ENCODE results near the gene PDCD5. TPM values are rescaled to one million over a fixed set of nuclear protein-coding genes. Genes with fewer than 3 reads are reported as not detected.

PDCD5 gene
- total and polyA plus RNA-seq, 4 experiments from 2014 or later, result 61.1 to 195 (median 120) TPM

GRCh38 chr19:32599258-32599657, 18.3 kb downstream of the PDCD5 start:
- Histone ChIP-seq H3K4me3 (ENCODE audit: low read length in 2 of 2) (no peak overlapping the region), H3K27ac (ENCODE audit: low read depth, low read length) (no peak overlapping the region), H3K36me3 (ENCODE audit: insufficient read depth, low read length) (peaks cover 43% of the 10 kb centered on the region), H3K4me1 (ENCODE audit: insufficient read depth, low read length) (no peaks in the 10 kb centered on the region), H3K9me3 (ENCODE audit: control insufficient read depth in 1 of 2, low read length in 2 of 2) (no peaks in the 10 kb centered on the region), H3K27me3 (ENCODE audit: insufficient read depth, low read length) (no peaks in the 10 kb centered on the region)
- intact Hi-C loops (cut with micrococcal nuclease), result loop anchor here (1.0 to 5.0 kb wide), 2 partner anchors 43 to 373 kb away; partner anchors contain the start of gene FAAP24
- H3K36me3 Mint-ChIP-seq, result peaks cover 41 to 66% of the 10 kb centered on the region in 2 donors
- peaks cover 5 to 8% (median 7%) of the 10 kb centered on the region in 4 donors for H3K4me1 Mint-ChIP-seq
- no peak overlapping the region for H3K27ac Mint-ChIP-seq
- no peaks in the 10 kb centered on the region for H3K9me3 Mint-ChIP-seq
- ChIA-PET CTCF (ENCODE audit: partially characterized antibody) (interaction anchor here (1.0 to 1.6 kb wide), 6 partner anchors 13 to 94 kb away, joined by 3 to 7 read pairs (median 4); partner anchors contain the start of gene NUDT19), POLR2A (ENCODE audit: partially characterized antibody) (no interaction called here)
- DNase-seq, result no peak
- H3K4me3 Mint-ChIP-seq, result no peak overlapping the region
- no peaks in the 10 kb centered on the region for H3K27me3 Mint-ChIP-seq

GRCh38 chr19:32599736-32600157, 18.8 kb downstream of the PDCD5 start:
- Mint-ChIP-seq H3K4me1 (peaks cover 5 to 8% (median 7%) of the 10 kb centered on the region in 4 donors), H3K27me3 (no peaks in the 10 kb centered on the region), H3K4me3 (no peak overlapping the region), H3K27ac (peak overlapping the region in 2 of 7 donors; percentile 14 to 19), H3K9me3 (no peaks in the 10 kb centered on the region), H3K36me3 (peaks cover 41 to 64% of the 10 kb centered on the region in 2 donors)
- H3K4me1 ChIP-seq (ENCODE audit: insufficient read depth, low read length), result no peaks in the 10 kb centered on the region
- CTCF ChIA-PET (ENCODE audit: partially characterized antibody), result interaction anchor here (0.8 to 1.6 kb wide), 8 partner anchors 12 to 187 kb away, joined by 3 to 7 read pairs (median 4); partner anchors contain the start of gene NUDT19
- H3K27ac ChIP-seq (ENCODE audit: low read depth, low read length), result no peak overlapping the region
- POLR2A ChIA-PET (ENCODE audit: partially characterized antibody), result interaction anchor here (1.0 kb wide), 1 partner anchor 77 kb away, joined by 4 read pairs; no protein-coding TSS in a partner anchor
- H3K36me3 ChIP-seq (ENCODE audit: insufficient read depth, low read length), result peaks cover 43% of the 10 kb centered on the region
- DNase-seq, result peak; percentile 40 to 57 (median 53)
- H3K9me3 ChIP-seq (ENCODE audit: control insufficient read depth in 1 of 2, low read length in 2 of 2), result no peaks in the 10 kb centered on the region
- H3K4me3 ChIP-seq (ENCODE audit: low read length in 2 of 2), result no peak overlapping the region
- H3K27me3 ChIP-seq (ENCODE audit: insufficient read depth, low read length), result no peaks in the 10 kb centered on the region
- intact Hi-C loops (cut with micrococcal nuclease), result loop anchor here (1.0 to 5.0 kb wide), 2 partner anchors 43 to 373 kb away; partner anchors contain the start of gene FAAP24

GRCh38 chr19:32603961-32604360, 23.0 kb downstream of the PDCD5 start:
- Histone ChIP-seq H3K36me3 (ENCODE audit: insufficient read depth, low read length) (peaks cover 34% of the 10 kb centered on the region), H3K27ac (ENCODE audit: low read depth, low read length) (no peak overlapping the region), H3K9me3 (ENCODE audit: control insufficient read depth in 1 of 2, low read length in 2 of 2) (no peaks in the 10 kb centered on the region), H3K4me3 (ENCODE audit: low read length in 2 of 2) (no peak overlapping the region), H3K4me1 (ENCODE audit: insufficient read depth, low read length) (no peaks in the 10 kb centered on the region), H3K27me3 (ENCODE audit: insufficient read depth, low read length) (no peaks in the 10 kb centered on the region)
- DNase-seq, result no peak
- Mint-ChIP-seq H3K9me3 (no peaks in the 10 kb centered on the region), H3K36me3 (peaks cover 30 to 54% of the 10 kb centered on the region in 2 donors), H3K4me3 (no peak overlapping the region), H3K4me1 (peaks cover 5 to 8% (median 7%) of the 10 kb centered on the region in 4 donors), H3K27me3 (no peaks in the 10 kb centered on the region), H3K27ac (peak overlapping the region in 2 of 7 donors; percentile 6 to 36)
- intact Hi-C loops (cut with micrococcal nuclease), result no loop called here
- POLR2A ChIA-PET (ENCODE audit: partially characterized antibody), result no interaction called here
- CTCF ChIA-PET (ENCODE audit: partially characterized antibody), result no interaction called here

- no peaks in the 10 kb centered on the region for H3K27me3 Mint-ChIP-seq
- intact Hi-C loops (cut with micrococcal nuclease), result no loop called here
- Histone ChIP-seq H3K27ac (ENCODE audit: low read depth, low read length) (no peak overlapping the region), H3K4me3 (ENCODE audit: low read length in 2 of 2) (no peak overlapping the region), H3K4me1 (ENCODE audit: insufficient read depth, low read length) (no peaks in the 10 kb centered on the region), H3K36me3 (ENCODE audit: insufficient read depth, low read length) (peaks cover 34% of the 10 kb centered on the region), H3K9me3 (ENCODE audit: control insufficient read depth in 1 of 2, low read length in 2 of 2) (no peaks in the 10 kb centered on the region), H3K27me3 (ENCODE audit: insufficient read depth, low read length) (no peaks in the 10 kb centered on the region)
- peaks cover 0 to 1% (median 0%) of the 10 kb centered on the region in 4 donors for H3K4me1 Mint-ChIP-seq
- POLR2A ChIA-PET (ENCODE audit: partially characterized antibody), result no interaction called here
- no peak for DNase-seq
- CTCF ChIA-PET (ENCODE audit: partially characterized antibody), result no interaction called here
- peaks cover 29 to 51% of the 10 kb centered on the region in 2 donors for H3K36me3 Mint-ChIP-seq
- no peak overlapping the region for H3K27ac Mint-ChIP-seq
- no peak overlapping the region for H3K4me3 Mint-ChIP-seq
- H3K9me3 Mint-ChIP-seq, result peaks cover 0 to 2% (median 0%) of the 10 kb centered on the region in 8 donors
These were observed 24.6 kb downstream of the PDCD5 start for GRCh38 chr19:32605544-32605943.

- H3K27ac ChIP-seq (ENCODE audit: low read depth, low read length), result no peak overlapping the region
- H3K36me3 ChIP-seq (ENCODE audit: insufficient read depth, low read length), result peaks cover 34% of the 10 kb centered on the region
- no peaks in the 10 kb centered on the region for H3K9me3 ChIP-seq (ENCODE audit: control insufficient read depth in 1 of 2, low read length in 2 of 2)
- Mint-ChIP-seq H3K27ac (peak overlapping the region in 1 of 7 donors; percentile 35), H3K9me3 (peaks cover 0 to 2% (median 0%) of the 10 kb centered on the region in 8 donors), H3K36me3 (peaks cover 29 to 53% of the 10 kb centered on the region in 2 donors), H3K4me3 (no peak overlapping the region), H3K27me3 (no peaks in the 10 kb centered on the region), H3K4me1 (peaks cover 0 to 1% (median 0%) of the 10 kb centered on the region in 4 donors)
- no peak overlapping the region for H3K4me3 ChIP-seq (ENCODE audit: low read length in 2 of 2)
- POLR2A ChIA-PET (ENCODE audit: partially characterized antibody), result no interaction called here
- CTCF ChIA-PET (ENCODE audit: partially characterized antibody), result interaction anchor here (0.6 kb wide), 1 partner anchor 10 kb away, joined by 3 read pairs; no protein-coding TSS in a partner anchor
- intact Hi-C loops (cut with micrococcal nuclease), result no loop called here
- DNase-seq, result no peak
- no peaks in the 10 kb centered on the region for H3K27me3 ChIP-seq (ENCODE audit: insufficient read depth, low read length)
- no peaks in the 10 kb centered on the region for H3K4me1 ChIP-seq (ENCODE audit: insufficient read depth, low read length)
These were observed 25.3 kb downstream of the PDCD5 start for GRCh38 chr19:32606289-32606688.

GRCh38 chr19:32607479-32607878, 26.5 kb downstream of the PDCD5 start:
- Histone ChIP-seq H3K36me3 (ENCODE audit: insufficient read depth, low read length) (peaks cover 34% of the 10 kb centered on the region), H3K9me3 (ENCODE audit: control insufficient read depth in 1 of 2, low read length in 2 of 2) (no peaks in the 10 kb centered on the region), H3K27ac (ENCODE audit: low read depth, low read length) (no peak overlapping the region), H3K4me1 (ENCODE audit: insufficient read depth, low read length) (no peaks in the 10 kb centered on the region), H3K27me3 (ENCODE audit: insufficient read depth, low read length) (no peaks in the 10 kb centered on the region), H3K4me3 (ENCODE audit: low read length in 2 of 2) (no peak overlapping the region)
- H3K27me3 Mint-ChIP-seq, result no peaks in the 10 kb centered on the region
- H3K27ac Mint-ChIP-seq, result no peak overlapping the region
- no peak for DNase-seq
- H3K9me3 Mint-ChIP-seq, result peaks cover 0 to 3% (median 0%) of the 10 kb centered on the region in 8 donors
- ChIA-PET CTCF (ENCODE audit: partially characterized antibody) (interaction anchor here (0.7 kb wide), 1 partner anchor 569 kb away, joined by 4 read pairs; no protein-coding TSS in a partner anchor), POLR2A (ENCODE audit: partially characterized antibody) (no interaction called here)
- H3K4me1 Mint-ChIP-seq, result no peaks in the 10 kb centered on the region
- peaks cover 28 to 50% of the 10 kb centered on the region in 2 donors for H3K36me3 Mint-ChIP-seq
- intact Hi-C loops (cut with micrococcal nuclease), result no loop called here
- no peak overlapping the region for H3K4me3 Mint-ChIP-seq

- Histone ChIP-seq H3K4me3 (ENCODE audit: low read length in 2 of 2) (no peak overlapping the region), H3K4me1 (ENCODE audit: insufficient read depth, low read length) (no peaks in the 10 kb centered on the region), H3K9me3 (ENCODE audit: control insufficient read depth in 1 of 2, low read length in 2 of 2) (no peaks in the 10 kb centered on the region), H3K36me3 (ENCODE audit: insufficient read depth, low read length) (peaks cover 36% of the 10 kb centered on the region), H3K27me3 (ENCODE audit: insufficient read depth, low read length) (no peaks in the 10 kb centered on the region), H3K27ac (ENCODE audit: low read depth, low read length) (no peak overlapping the region)
- intact Hi-C loops (cut with micrococcal nuclease), result no loop called here
- peaks cover 46 to 56% of the 10 kb centered on the region in 2 donors for H3K36me3 Mint-ChIP-seq
- H3K27ac Mint-ChIP-seq, result peak overlapping the region in 1 of 7 donors; percentile 25
- no peak for DNase-seq
- ChIA-PET POLR2A (ENCODE audit: partially characterized antibody) (no interaction called here), CTCF (ENCODE audit: partially characterized antibody) (no interaction called here)
- H3K4me1 Mint-ChIP-seq, result no peaks in the 10 kb centered on the region
- H3K4me3 Mint-ChIP-seq, result no peak overlapping the region
- H3K27me3 Mint-ChIP-seq, result no peaks in the 10 kb centered on the region
- peaks cover 0 to 3% (median 0%) of the 10 kb centered on the region in 8 donors for H3K9me3 Mint-ChIP-seq
These were observed 30.2 kb downstream of the PDCD5 start for GRCh38 chr19:32611161-32611560.

All from CD4-positive, alpha-beta memory T cell (primary cell).